Activated T-cell treated with anti-CD3 and anti-CD28 coated beads for 24 hours (primary cell): Measurements from ENCODE around the gene FRMD1.

Experiments used
- DNase-seq: peaks from one replicate; pipeline ENCODE4 v3.0.0-alpha.2; 2020; ENCODE audit warnings: low read depth

FRMD1 gene

DNA sequence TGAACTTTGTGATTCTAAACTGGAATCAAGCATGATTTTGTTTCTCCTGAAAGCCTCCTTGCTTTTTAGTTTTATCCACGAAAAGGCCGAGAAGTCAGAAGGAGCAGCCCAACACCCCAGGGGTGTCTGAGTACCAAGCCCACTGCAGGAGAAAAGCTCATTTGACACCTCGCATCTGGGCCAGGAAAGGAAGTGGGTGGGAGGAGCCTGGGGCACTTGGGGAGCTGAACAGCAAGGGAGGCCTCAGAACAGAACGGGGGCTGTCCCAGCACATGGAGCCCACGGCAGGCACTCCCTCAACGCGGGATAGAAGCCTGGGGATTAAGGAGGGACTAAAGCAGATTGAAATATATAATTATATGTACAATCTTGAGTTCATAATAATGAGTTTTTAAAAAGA is 75.0 kb downstream of the FRMD1 start:
- no peak for DNase-seq
